GM23248 (cell line): ENCODE measurements around the gene DRD4. TPM values are rescaled to one million over a fixed set of nuclear protein-coding genes. Genes with fewer than 3 reads are reported as not detected.

ENCODE experiments used
- DNase-seq: peaks from one replicate; pipeline ENCODE4 v3.0.0-alpha.2; 2015
- H2AFZ ChIP-seq: fragments of 200-600 bp; sonication (generic); 2 replicates; pipeline ENCODE4 v1.6.1; 2016; ENCODE audit warnings: antibody characterized with exemption
- H3F3A ChIP-seq: fragments of 200-600 bp; sonication (generic); 2 replicates; pipeline ENCODE4 v1.6.1; 2016; ENCODE audit warnings: mild to moderate bottlenecking, antibody characterized with exemption, mixed run types; ENCODE audit not compliant: insufficient read depth
- H3K27ac ChIP-seq: fragments of 200-600 bp; sonication (generic); 2 replicates; pipeline ENCODE4 v1.5.1; 2016; ENCODE audit warnings: mild to moderate bottlenecking
- H3K27me3 ChIP-seq: fragments of 200-600 bp; sonication (generic); replicated peaks from 2 replicates; pipeline ENCODE4 v1.6.1; 2016; ENCODE audit warnings: mild to moderate bottlenecking; ENCODE audit not compliant: insufficient read depth
- H3K36me3 ChIP-seq: fragments of 200-600 bp; sonication (generic); 2 replicates; pipeline ENCODE4 v1.6.1; 2016; ENCODE audit warnings: low read depth, mild to moderate bottlenecking
- H3K4me1 ChIP-seq: fragments of 200-600 bp; sonication (generic); 2 replicates; pipeline ENCODE4 v1.6.1; 2016; ENCODE audit warnings: mild to moderate bottlenecking; ENCODE audit not compliant: insufficient read depth
- H3K4me2 ChIP-seq: fragments of 200-600 bp; sonication (generic); one replicate; pipeline ENCODE4 v1.6.1; 2016; ENCODE audit warnings: mild to moderate bottlenecking; ENCODE audit not compliant: unreplicated experiment
- H3K4me3 ChIP-seq: fragments of 200-600 bp; sonication (generic); 2 replicates; pipeline ENCODE4 v1.5.1; 2016; ENCODE audit warnings: mild to moderate bottlenecking
- H3K79me2 ChIP-seq: fragments of 200-600 bp; sonication (generic); 2 replicates; pipeline ENCODE4 v1.6.1; 2016; ENCODE audit warnings: mild to moderate bottlenecking; ENCODE audit not compliant: insufficient read depth
- H3K9ac ChIP-seq: fragments of 200-600 bp; sonication (generic); 2 replicates; pipeline ENCODE4 v1.6.1; 2016; ENCODE audit warnings: mild to moderate bottlenecking
- H3K9me2 ChIP-seq: fragments of 200-600 bp; sonication (generic); 2 replicates; pipeline ENCODE4 v1.6.1; 2016; ENCODE audit warnings: mixed run types, mild to moderate bottlenecking, moderate library complexity; ENCODE audit not compliant: insufficient read depth
- H3K9me3 ChIP-seq: fragments of 200-600 bp; sonication (generic); one replicate; pipeline ENCODE4 v1.6.1; 2017; ENCODE audit warnings: low read depth
- H4K20me1 ChIP-seq: fragments of 200-600 bp; sonication (generic); 2 replicates; pipeline ENCODE4 v1.6.0; 2016; ENCODE audit not compliant: insufficient read depth
- EZH2 ChIP-seq: fragments of 200-600 bp; sonication (generic); IDR thresholded peaks from 2 replicates; pipeline ENCODE4 v1.6.1; 2018; ENCODE audit warnings: antibody characterized with exemption, mild to moderate bottlenecking; ENCODE audit not compliant: insufficient read depth, poor library complexity, severe bottlenecking
- EZH2phosphoT487 ChIP-seq: fragments of 200-600 bp; sonication (generic); IDR thresholded peaks from 2 replicates; pipeline ENCODE4 v1.6.1; 2018; ENCODE audit warnings: antibody characterized with exemption, moderate library complexity, mild to moderate bottlenecking, low read depth; ENCODE audit not compliant: insufficient read depth
- WGBS, 2 experiments: methylation state at CpG; one replicate each; pipeline ENCODE4 v1.1.6; 2015 to 2017; ENCODE audit warnings: low lambda C conversion rate in 2 of 2, low coverage in 1 of 2; ENCODE audit errors: missing lambda C conversion rate in 2 of 2; 5-methylcytosine and 5-hydroxymethylcytosine counted together
- in situ Hi-C: fragments of 300-500 bp; cut with MboI; formaldehyde crosslinking; loops from 2 replicates; pipeline ENCODE4 v1.15.0; 2020
- polyA plus RNA-seq: library from polyadenylated mRNA; unstranded; fragments of >200 nt; fragmentation: Nextera tagmentation; extraction: Ambion mirVana; gene quantifications from 2 replicates; pipeline ENCODE4 v1.2.1, GENCODE V29; 2016
- total RNA-seq: library from RNA; depleted of rRNA; stranded (reverse); fragments of >200 nt; shearing (Covaris generic); gene quantifications from 2 replicates; pipeline ENCODE4 v1.2.3, GENCODE V29; 2014

Gene DRD4
- total and polyA plus RNA-seq, 2 experiments from 2014 or later, result not detected

DNA sequence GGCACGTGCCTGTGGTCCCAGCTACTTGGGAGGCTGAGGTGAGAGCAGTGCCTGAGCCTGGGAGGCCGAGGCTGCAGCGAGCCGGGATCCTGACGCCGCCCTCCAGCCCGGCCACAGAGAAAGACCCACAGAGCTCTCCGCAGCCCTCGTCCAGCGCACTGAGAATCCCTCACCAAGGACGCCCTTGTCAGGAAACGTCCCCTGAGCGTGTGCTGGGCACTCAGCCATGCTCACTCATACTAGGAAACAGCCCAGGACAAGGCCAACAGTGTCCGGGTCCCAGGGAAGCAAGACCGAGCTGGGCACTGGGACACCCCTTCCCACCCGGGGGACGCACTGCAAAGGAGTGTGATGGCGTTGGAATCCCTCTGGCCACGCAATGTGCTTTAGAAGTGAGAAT, 43.4 kb downstream of the DRD4 start:
- no peak overlapping the region for H3K4me2 ChIP-seq
- H3K4me1 ChIP-seq, result no peaks in the 10 kb centered on the region
- no peaks in the 10 kb centered on the region for H3K79me2 ChIP-seq
- H2AFZ ChIP-seq, result no peak overlapping the region
- H3K9ac ChIP-seq, result no peak overlapping the region
- TF ChIP-seq EZH2 (no peak), EZH2phosphoT487 (no peak)
- 91 to 92% methylated on average over 17 to 19 of the region's 19 CpGs for WGBS, 2 experiments
- no peak for DNase-seq
- H3K9me3 ChIP-seq, result no peaks in the 10 kb centered on the region
- no peaks in the 10 kb centered on the region for H3K27me3 ChIP-seq
- in situ Hi-C loops, result no loop called here
- no peaks in the 10 kb centered on the region for H3K9me2 ChIP-seq
- H3K4me3 ChIP-seq, result no peak overlapping the region
- H3K36me3 ChIP-seq, result peaks cover 22% of the 10 kb centered on the region; the same call in 1 of the 2 replicates
- no peak overlapping the region for H3K27ac ChIP-seq
- no peaks in the 10 kb centered on the region for H4K20me1 ChIP-seq
- no peaks in the 10 kb centered on the region for H3F3A ChIP-seq

DNA sequence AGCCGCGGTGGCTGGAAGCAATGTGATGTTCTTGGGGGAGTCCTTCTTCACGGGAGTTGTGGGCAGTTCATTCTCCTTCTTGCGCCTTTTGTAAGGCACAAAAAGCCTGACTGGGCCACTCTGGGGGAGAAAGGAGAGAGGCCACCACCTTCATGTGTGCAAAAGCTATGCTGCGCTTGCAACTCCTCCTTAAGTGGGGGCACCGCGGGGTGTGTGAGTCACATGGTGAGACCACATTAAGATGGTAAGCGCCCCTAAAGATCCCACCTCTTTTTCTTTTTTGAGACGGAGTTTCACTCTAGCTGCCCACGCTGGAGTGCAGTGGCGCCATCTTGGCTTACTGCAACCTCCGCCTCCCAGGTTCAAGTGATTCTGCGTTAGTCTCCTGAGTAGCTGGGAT, 43.9 kb downstream of the DRD4 start:
- Histone ChIP-seq H2AFZ (no peak overlapping the region), H3K9me2 (no peaks in the 10 kb centered on the region), H3K9ac (no peak overlapping the region), H3K4me3 (no peak overlapping the region), H3K27ac (no peak overlapping the region), H3F3A (no peaks in the 10 kb centered on the region), H3K27me3 (no peaks in the 10 kb centered on the region), H3K4me1 (no peaks in the 10 kb centered on the region), H3K9me3 (no peaks in the 10 kb centered on the region), H3K4me2 (no peak overlapping the region), H4K20me1 (no peaks in the 10 kb centered on the region), H3K36me3 (peaks cover 22% of the 10 kb centered on the region; the same call in 1 of the 2 replicates), H3K79me2 (no peaks in the 10 kb centered on the region)
- DNase-seq, result no peak
- WGBS, 2 experiments, result 92 to 94% methylated on average over 13 of the region's 13 CpGs
- in situ Hi-C loops, result no loop called here
- TF ChIP-seq EZH2phosphoT487 (no peak), EZH2 (no peak)

GRCh38 chr11:686451-687243, 49.6 kb downstream of the DRD4 start:
- Histone ChIP-seq H3K9ac (no peak overlapping the region), H4K20me1 (no peaks in the 10 kb centered on the region), H3K4me2 (no peak overlapping the region), H3F3A (no peaks in the 10 kb centered on the region), H3K4me1 (no peaks in the 10 kb centered on the region), H3K9me2 (no peaks in the 10 kb centered on the region), H3K27me3 (no peaks in the 10 kb centered on the region), H3K27ac (no peak overlapping the region), H3K36me3 (peaks cover 35% of the 10 kb centered on the region; the same call in 1 of the 2 replicates), H3K79me2 (peaks cover 21% of the 10 kb centered on the region), H3K4me3 (no peak overlapping the region), H3K9me3 (no peaks in the 10 kb centered on the region), H2AFZ (no peak overlapping the region)
- DNase-seq, result no peak
- in situ Hi-C loops, result no loop called here
- TF ChIP-seq EZH2phosphoT487, result no peak
- TF ChIP-seq EZH2, result no peak
- 92 to 93% methylated on average over 30 of the region's 30 CpGs for WGBS, 2 experiments

DNA sequence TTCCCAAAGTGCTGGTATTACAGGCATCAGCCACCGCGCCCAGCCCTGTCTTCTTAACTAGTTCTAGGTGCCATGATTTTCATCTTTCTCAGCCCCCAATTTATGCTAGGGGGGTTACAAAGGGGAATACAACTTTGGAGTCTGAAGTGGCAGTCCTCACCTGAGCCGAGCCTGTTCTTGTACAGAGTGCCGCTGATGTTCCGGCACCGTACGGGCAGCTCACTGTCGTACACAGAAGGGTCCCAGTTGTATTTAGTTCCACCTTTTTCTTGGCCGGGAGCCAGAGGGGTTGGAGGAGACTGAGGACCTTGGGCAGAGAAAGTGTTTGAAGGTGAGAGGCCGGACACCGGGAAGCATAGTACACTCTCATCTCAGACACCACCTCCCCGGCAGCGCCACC, 50.7 kb downstream of the DRD4 start:
- in situ Hi-C loops, result no loop called here
- Histone ChIP-seq H3K9ac (no peak overlapping the region), H3K4me3 (no peak overlapping the region), H3K9me3 (no peaks in the 10 kb centered on the region), H3K27me3 (no peaks in the 10 kb centered on the region), H3K4me1 (no peaks in the 10 kb centered on the region), H3K4me2 (no peak overlapping the region), H3K79me2 (peaks cover 32% of the 10 kb centered on the region), H3K9me2 (no peaks in the 10 kb centered on the region), H2AFZ (no peak overlapping the region), H3K36me3 (peaks cover 32% of the 10 kb centered on the region; the same call in 1 of the 2 replicates), H3K27ac (no peak overlapping the region), H3F3A (no peaks in the 10 kb centered on the region), H4K20me1 (no peaks in the 10 kb centered on the region)
- no peak for DNase-seq
- TF ChIP-seq EZH2 (no peak), EZH2phosphoT487 (no peak)
- 87 to 88% methylated on average over 13 of the region's 13 CpGs for WGBS, 2 experiments

- Histone ChIP-seq H3K4me2 (no peak overlapping the region), H4K20me1 (no peaks in the 10 kb centered on the region), H3K4me3 (no peak overlapping the region), H3K9me2 (no peaks in the 10 kb centered on the region), H3K9ac (no peak overlapping the region), H3K9me3 (no peaks in the 10 kb centered on the region), H3K36me3 (peaks cover 24% of the 10 kb centered on the region; the same call in 1 of the 2 replicates), H3F3A (no peaks in the 10 kb centered on the region), H3K4me1 (peaks cover 6% of the 10 kb centered on the region; the same call in 1 of the 2 replicates), H3K27ac (no peak overlapping the region), H3K79me2 (peaks cover 41% of the 10 kb centered on the region), H3K27me3 (no peaks in the 10 kb centered on the region), H2AFZ (no peak overlapping the region)
- in situ Hi-C loops, result no loop called here
- DNase-seq, result no peak
- 95 to 98% methylated on average over 9 of the region's 9 CpGs for WGBS, 2 experiments
- TF ChIP-seq EZH2phosphoT487 (no peak), EZH2 (no peak)
Measured at GRCh38 chr11:688681-689080, 51.6 kb downstream of the DRD4 start.
